Measurements from ENCODE around the gene MATCAP1.
A peak's percentile ranks its signal among the peaks of the same experiment; 100 is the strongest.

The MATCAP1 gene

GRCh38 chr16:67183627-67184452 is at the start of gene MATCAP1:
TSS of gene MATCAP1 (minus strand) at chr16:67183963. CDS start at chr16:67180610, 3,353 bp downstream.
- DNase-seq (ENCODE audit: low read depth) = peak; percentile 96

GRCh38 chr16:67230809-67231660 is 47.3 kb upstream of the MATCAP1 start:
- DNase-seq (ENCODE audit: low read depth) = no peak

GRCh38 chr16:67229906-67230808 is 46.4 kb upstream of the MATCAP1 start:
- DNase-seq (ENCODE audit: low read depth) = no peak

GRCh38 chr16:67228905-67229304 is 45.1 kb upstream of the MATCAP1 start:
- no peak for DNase-seq (ENCODE audit: low read depth)

- DNase-seq (ENCODE audit: low read depth) = no peak
Measured at GRCh38 chr16:67228034-67228785, 44.4 kb upstream of the MATCAP1 start.

- no peak for DNase-seq (ENCODE audit: low read depth)
Measured at GRCh38 chr16:67227567-67227921, 43.8 kb upstream of the MATCAP1 start.

- DNase-seq (ENCODE audit: low read depth) = peak; percentile 97
Measured at GRCh38 chr16:67226804-67227566, 43.2 kb upstream of the MATCAP1 start, which contains the start of gene TMEM208. TSS of gene TMEM208 (plus strand) at chr16:67227130. CDS start at chr16:67227219, 89 bp downstream.

GRCh38 chr16:67226295-67226803 is 42.6 kb upstream of the MATCAP1 start:
- DNase-seq (ENCODE audit: low read depth) = no peak

GRCh38 chr16:67223992-67224391 is 40.2 kb upstream of the MATCAP1 start:
- DNase-seq (ENCODE audit: low read depth) = no peak

- no peak for DNase-seq (ENCODE audit: low read depth)
Measured at GRCh38 chr16:67216612-67217490, 33.1 kb upstream of the MATCAP1 start.

GRCh38 chr16:67215706-67216105 is 31.9 kb upstream of the MATCAP1 start:
- DNase-seq (ENCODE audit: low read depth) = no peak

- DNase-seq (ENCODE audit: low read depth) = no peak
Measured at GRCh38 chr16:67213197-67214019, 29.6 kb upstream of the MATCAP1 start.

- DNase-seq (ENCODE audit: low read depth) = no peak
Measured at GRCh38 chr16:67212766-67213165, 29.0 kb upstream of the MATCAP1 start.

- no peak for DNase-seq (ENCODE audit: low read depth)
Measured at GRCh38 chr16:67211674-67212073, 27.9 kb upstream of the MATCAP1 start.

GRCh38 chr16:67210069-67210937 is 26.5 kb upstream of the MATCAP1 start:
- DNase-seq (ENCODE audit: low read depth) = no peak

GRCh38 chr16:67209565-67209964 is 25.8 kb upstream of the MATCAP1 start:
- DNase-seq (ENCODE audit: low read depth) = no peak

Measured in HS-27A (cell line).